ENCODE measurements around the gene RFESD. TPM values are rescaled to one million over a fixed set of nuclear protein-coding genes. Genes with fewer than 3 reads are reported as not detected.
"Not testable (repeated sequence)": the region's sequence is repeated elsewhere in the genome, so short reads cannot be mapped to it uniquely, and the experiment has no call there.

The RFESD gene
- total RNA-seq, 2 experiments from 2014 or later: 5.1 to 6.5 TPM

DNA sequence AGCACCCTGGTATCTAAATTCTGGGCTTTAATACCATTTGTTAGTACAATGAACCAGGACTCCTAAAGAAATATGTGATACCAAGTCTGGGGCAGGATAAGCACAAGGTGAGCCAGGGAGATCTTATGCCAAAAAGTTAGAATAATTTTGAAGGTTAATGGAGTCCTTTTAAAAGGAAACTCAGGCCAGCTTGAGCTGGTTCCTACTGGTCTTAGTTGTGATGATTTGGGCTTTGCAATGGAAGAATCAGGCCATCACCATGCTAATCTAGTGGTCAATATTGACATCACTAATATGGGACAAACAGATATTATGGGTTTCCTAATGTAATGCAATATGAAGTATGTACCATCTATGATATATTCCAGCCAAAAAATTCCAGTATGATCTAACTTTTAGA lies 43.8 kb downstream of the RFESD start:
- ChIA-PET POLR2A (no interaction called here), CTCF (interaction anchor here (0.8 kb wide), 1 partner anchor 91 kb away, joined by 3 read pairs; no protein-coding TSS in a partner anchor)

DNA sequence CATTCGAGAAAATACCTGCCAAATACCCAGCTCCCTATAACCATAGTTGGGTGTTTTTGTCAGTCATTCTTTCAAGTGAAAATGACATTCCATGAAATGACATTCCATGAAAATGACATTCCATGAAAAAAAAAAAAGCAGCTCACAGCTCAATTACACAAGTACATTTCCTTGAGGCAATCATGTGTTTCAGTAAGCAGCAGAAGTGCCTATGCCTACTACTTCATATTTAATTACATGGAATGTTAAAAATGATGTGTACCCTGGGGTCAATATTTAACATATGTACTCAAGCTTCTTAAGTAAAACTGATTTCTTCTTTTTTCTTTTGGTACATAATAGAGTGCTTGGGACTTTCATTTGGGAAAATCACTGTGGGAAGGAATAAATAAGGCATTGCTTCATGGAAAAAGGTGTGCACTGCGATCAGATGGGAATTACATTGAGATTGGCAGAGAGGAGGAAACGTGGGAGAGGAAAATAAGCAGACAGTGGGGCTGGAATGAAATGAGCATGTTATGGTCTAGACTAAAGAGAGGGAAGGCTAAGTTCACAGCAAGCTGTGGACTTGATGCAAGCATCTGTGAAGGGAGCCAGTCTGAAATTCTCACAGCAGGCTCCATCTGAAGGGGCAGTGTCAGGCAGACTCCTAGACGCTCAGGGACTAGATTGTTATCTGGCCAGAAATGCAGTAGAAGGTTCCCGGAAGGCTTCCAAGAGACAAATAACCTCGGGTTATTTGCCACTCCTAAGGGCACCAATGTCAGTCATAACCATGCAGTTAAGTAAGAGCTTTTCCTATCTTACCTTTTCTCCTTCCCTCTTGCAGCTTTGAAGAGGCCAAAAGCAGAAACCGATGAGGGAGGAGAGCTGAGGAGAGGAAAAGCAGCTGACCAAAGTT lies 51.5 kb downstream of the RFESD start:
- ChIA-PET CTCF (interaction anchor here (0.5 to 1.6 kb wide), 4 partner anchors 34 to 133 kb away, joined by 3 read pairs; no protein-coding TSS in a partner anchor), POLR2A (no interaction called here)

DNA sequence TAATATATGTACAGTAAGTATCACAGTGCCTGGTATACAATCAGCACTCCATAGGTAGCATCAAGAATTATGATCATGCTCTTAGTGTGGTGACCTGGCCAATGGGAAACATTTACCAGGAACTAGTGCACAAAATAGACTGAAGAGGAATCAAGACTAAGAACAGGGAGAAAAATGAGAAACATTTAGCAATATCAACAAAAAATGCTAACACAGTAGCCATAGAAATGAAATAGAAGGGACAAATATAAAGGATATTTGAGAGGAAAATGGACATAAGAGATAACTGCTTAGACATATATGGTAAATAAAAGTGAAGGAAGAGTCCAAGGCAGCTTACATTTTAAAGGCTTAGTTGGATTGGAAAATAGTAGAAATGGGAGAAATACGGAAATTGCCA lies 52.8 kb downstream of the RFESD start:
- CTCF ChIA-PET: no interaction called here
- POLR2A ChIA-PET: no interaction called here

DNA sequence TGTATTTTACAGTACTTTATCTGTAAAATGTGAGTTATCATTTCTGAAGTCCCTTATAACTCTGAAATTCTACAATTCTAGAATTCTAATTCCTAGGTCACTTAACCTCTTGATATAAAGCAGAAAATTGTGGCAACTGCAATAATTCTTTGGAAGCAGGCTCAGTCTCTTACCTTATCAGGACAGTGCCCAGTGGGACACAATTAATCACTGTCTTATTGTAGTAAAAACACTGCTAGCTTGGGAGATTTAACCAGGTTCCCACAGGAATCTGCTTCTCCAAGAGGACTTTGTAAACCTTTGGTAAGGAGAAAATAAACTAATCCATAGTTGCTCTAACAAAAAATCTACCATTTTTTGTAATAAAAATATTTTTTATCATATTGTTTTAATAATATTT lies 54.5 kb downstream of the RFESD start:
- POLR2A ChIA-PET: no interaction called here
- CTCF ChIA-PET: no interaction called here

DNA sequence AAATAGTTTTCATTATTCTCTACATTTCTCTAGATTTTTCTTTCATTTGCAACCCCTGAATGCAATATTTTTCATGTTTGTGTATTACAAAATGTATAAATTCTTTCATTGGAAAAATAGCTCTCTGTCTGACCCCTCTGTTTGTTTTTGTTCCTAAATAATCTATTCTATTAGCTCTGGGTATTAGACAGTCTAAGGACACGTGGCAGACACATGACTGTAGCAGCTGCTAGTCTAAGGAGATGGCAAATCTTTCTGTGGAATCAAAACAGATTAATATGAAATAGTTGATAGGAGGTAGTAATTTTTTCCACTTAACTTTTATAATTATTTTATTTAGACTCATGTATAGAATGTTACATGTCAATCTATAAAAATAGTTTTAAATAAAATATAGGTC lies 57.6 kb downstream of the RFESD start:
- ChIA-PET CTCF (no interaction called here), POLR2A (no interaction called here)

DNA sequence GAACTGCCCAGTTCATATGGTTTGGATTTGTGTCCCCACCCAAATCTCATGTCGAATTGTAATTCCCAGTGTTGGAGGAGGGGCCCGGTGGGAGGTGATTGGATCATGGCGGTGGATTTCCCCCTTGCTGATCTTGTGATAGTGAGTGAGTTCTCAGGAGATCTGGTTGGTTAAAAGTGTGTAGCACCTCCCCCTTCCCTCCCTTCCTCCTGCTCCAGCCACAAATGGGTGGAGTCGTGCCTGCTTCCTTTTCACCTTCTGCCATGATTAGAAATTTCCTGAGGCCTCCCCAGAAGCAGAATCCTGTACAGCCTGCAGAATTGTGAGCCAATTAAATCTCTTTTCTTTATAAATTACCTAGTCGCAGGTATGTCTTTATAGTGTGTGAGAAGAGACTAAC lies 59.6 kb downstream of the RFESD start:
- CTCF ChIA-PET, POLR2A ChIA-PET: not testable (repeated sequence)

DNA sequence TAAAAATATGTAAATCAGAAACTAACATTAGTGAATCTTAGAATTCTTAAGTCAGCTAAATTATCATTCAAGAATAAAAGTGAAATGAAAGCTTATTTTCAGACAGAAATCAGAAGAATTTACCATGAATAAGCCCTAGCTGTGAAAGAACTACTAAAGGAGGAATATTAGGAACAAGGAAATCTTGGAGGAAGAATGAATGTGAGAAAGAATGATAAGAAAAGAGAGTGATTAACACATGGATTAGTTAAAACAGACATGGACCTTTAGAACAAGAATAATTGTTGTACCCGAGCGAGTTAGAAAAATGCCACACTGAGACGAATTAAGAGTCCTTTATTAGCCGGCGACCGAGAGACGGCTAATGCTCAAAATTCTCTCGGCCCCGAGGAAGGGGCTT lies 60.5 kb downstream of the RFESD start:
- ChIA-PET POLR2A (no interaction called here), CTCF (no interaction called here)

Other genes with a start within 250 kb of the RFESD start
- 10 to 100 TPM; 63.8 to 65.4 TPM for gene SKIC3, start 91.8 kb upstream of the RFESD start, total RNA-seq
- gene ARSK, start 91.7 kb upstream of the RFESD start, total RNA-seq: 1 to 10 TPM; 4.4 to 4.7 TPM
- under 1 TPM; 0.38 to 0.44 TPM for gene GPR150, start 26.7 kb upstream of the RFESD start, total RNA-seq
- not detected for gene SPATA9, start 36.2 kb downstream of the RFESD start, total RNA-seq
- under 1 TPM; 0.40 to 0.67 TPM for gene RHOBTB3, start 84.6 kb downstream of the RFESD start, total RNA-seq
- 10 to 100 TPM; 20.9 to 22.0 TPM for gene GLRX, start 175.9 kb downstream of the RFESD start, total RNA-seq

All from activated CD8-positive, alpha-beta memory T cell treated with anti-CD3 and anti-CD28 coated beads for 36 hours (primary cell).